Stimulated activated naive CD8-positive, alpha-beta T cell treated with anti-CD3 and anti-CD28 coated beads, Interleukin-15, Interleukin-2, amounts not matched to agents 100 ng/mL and 50 ng/mL, for 24 hours (primary cell): ENCODE measurements around the gene STXBP5.
A peak's percentile ranks its signal among the peaks of the same experiment; 100 is the strongest.

ENCODE experiments used
- H3K27ac Mint-ChIP-seq: one replicate; pipeline ENCODE4 v1.8.0; 2021; ENCODE audit warnings: mild to moderate bottlenecking, mixed read lengths
- H3K27me3 Mint-ChIP-seq: one replicate; pipeline ENCODE4 v1.8.0; 2021; ENCODE audit warnings: mixed read lengths
- H3K36me3 Mint-ChIP-seq: one replicate; pipeline ENCODE4 v1.8.0; 2021; ENCODE audit warnings: low read depth, mixed read lengths
- H3K4me1 Mint-ChIP-seq: one replicate; pipeline ENCODE4 v1.8.0; 2021; ENCODE audit warnings: low read depth, mixed read lengths
- H3K4me3 Mint-ChIP-seq: one replicate; pipeline ENCODE4 v1.8.0; 2021; ENCODE audit warnings: mild to moderate bottlenecking, mixed read lengths
- H3K9me3 Mint-ChIP-seq: one replicate; pipeline ENCODE4 v1.8.0; 2021; ENCODE audit warnings: mixed read lengths

STXBP5 gene

DNA sequence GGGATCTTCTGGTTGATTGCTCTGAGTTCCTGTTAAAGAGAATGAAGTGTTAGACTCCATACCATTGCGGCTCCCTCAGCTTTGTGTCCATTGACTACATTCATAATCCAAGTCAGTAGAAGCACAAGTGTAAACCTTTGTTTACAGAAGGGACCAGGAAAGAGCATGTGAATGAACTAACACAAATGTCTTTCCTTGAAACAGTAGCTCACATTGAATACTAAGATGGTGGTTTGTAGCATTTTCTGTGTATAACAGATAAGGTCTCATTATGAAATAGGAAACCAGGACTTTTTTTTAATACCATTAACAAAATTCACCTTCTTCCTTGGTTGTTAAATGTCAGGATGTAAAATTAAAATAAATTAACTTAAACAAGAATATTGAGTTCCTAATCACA, 8.4 kb downstream of the STXBP5 start:
- Mint-ChIP-seq H3K4me3 (no peak overlapping the region), H3K4me1 (peaks cover 22% of the 10 kb centered on the region), H3K36me3 (peaks cover 35% of the 10 kb centered on the region), H3K9me3 (no peaks in the 10 kb centered on the region), H3K27me3 (no peaks in the 10 kb centered on the region), H3K27ac (no peak overlapping the region)

DNA sequence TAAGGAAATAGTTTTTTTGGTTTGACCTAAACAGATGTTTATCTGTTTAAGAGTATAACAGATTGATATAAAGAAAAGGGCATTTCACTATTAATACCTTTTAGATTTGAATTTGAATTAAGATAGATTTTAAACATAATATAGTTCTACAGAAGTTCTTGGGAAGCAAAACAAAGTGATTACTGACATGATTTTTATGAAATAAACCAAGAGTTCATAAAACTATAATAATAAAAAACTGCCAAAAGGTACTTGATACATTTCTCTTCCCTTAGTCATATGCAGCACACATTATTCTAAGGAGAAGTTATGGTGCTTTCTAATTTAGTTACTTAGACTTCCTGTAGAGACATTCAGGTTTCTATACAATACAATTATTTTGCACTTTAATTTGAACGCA, 9.6 kb downstream of the STXBP5 start:
- H3K4me1 Mint-ChIP-seq, result peaks cover 16% of the 10 kb centered on the region
- no peak overlapping the region for H3K4me3 Mint-ChIP-seq
- no peaks in the 10 kb centered on the region for H3K9me3 Mint-ChIP-seq
- H3K27me3 Mint-ChIP-seq, result no peaks in the 10 kb centered on the region
- peaks cover 39% of the 10 kb centered on the region for H3K36me3 Mint-ChIP-seq
- no peak overlapping the region for H3K27ac Mint-ChIP-seq

DNA sequence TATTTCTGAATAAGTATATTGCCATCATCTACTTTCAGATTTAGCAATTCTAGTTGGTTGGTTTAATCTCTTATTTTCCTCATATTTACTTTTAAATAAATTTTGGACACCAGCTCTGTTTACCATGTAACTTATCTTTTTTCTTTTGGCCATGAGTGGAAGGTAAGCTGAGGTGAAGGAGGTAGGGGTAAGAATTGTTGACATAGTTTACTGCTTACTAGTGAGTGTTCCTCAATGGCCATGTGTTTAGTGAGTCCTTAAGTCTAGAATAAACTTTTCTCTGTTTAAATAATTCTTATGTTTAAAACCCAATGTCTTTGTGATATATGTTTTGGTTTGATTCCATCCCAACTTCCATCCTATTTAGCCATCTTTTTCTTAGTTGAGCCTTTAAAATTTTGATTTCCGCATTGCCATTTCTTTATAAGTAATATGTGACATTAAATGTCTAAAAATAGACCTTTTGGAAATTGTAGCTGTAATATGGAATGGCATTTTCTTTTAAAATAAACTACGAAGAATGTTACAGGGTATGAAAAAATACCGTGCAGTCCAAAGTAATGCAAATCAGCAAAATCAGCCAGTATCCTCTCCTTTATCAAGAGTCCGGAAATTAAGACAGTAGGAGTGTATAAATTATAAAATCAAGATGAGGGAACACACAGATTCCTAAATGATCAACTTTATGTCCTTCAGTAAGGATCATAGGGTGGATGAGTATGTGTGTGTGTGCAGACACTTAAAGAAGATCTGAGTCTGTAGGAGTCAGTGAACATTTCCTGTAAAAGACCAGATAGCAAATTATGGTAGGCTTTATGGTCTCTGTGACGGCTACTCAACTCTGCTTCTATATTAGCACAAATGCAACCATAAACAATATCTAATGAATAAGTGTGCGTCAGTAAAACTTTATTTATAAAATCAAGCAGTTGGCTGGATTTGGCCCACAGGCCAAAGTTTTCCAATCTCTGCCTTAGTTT, 10.3 kb downstream of the STXBP5 start:
- H3K9me3 Mint-ChIP-seq, result no peaks in the 10 kb centered on the region
- H3K27ac Mint-ChIP-seq, result no peak overlapping the region
- peaks cover 44% of the 10 kb centered on the region for H3K36me3 Mint-ChIP-seq
- H3K4me1 Mint-ChIP-seq, result peaks cover 20% of the 10 kb centered on the region
- no peaks in the 10 kb centered on the region for H3K27me3 Mint-ChIP-seq
- no peak overlapping the region for H3K4me3 Mint-ChIP-seq

DNA sequence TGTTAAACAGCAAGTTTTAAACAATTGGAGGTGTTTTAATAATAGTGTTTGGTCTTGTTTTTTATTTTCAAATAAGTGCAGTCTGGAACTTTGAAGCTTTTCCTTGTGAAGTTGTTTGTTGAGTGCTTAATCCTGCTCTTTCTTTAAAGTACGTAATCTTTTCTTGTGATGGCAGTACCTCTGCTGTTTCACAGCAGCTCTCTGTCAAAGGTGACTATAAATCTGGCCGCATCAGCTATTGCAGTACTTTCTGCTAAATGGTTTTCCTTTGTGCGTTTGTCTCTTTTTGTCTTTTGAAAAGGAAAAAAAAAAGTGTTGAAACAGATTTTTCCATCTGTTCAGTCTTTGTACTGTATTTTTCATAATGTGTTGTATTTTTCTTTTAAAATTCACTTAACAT, 12.7 kb downstream of the STXBP5 start:
- Mint-ChIP-seq H3K27ac (no peak overlapping the region), H3K4me1 (peaks cover 31% of the 10 kb centered on the region), H3K27me3 (no peaks in the 10 kb centered on the region), H3K4me3 (no peak overlapping the region), H3K36me3 (peaks cover 55% of the 10 kb centered on the region), H3K9me3 (no peaks in the 10 kb centered on the region)

DNA sequence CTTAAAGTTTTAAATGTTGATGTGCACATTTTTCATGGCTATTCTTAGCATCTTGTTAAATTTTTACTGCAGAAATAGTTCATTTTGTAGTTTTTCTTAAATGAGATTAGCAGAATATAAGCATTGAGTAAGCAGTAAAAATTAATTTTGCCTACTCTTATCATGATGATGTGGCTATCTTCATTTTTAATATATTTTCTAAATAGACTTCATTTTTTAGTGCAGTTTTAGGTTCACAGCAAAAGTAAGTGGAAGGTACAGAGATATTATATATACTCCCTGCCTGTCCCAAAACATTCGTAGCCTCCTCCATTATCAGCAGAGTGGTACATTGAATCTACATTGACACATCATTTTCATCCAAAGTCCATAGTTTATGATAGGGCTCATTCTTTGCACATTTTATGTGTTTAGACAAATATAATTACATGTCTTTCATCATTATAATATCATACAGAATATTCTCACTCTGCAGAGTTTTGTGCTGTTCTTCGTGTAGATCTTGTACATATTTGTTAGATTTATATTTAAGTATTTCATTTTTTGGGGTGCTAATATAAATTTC, 13.7 kb downstream of the STXBP5 start:
- H3K27me3 Mint-ChIP-seq, result no peaks in the 10 kb centered on the region
- H3K4me3 Mint-ChIP-seq, result no peak overlapping the region
- no peak overlapping the region for H3K27ac Mint-ChIP-seq
- H3K4me1 Mint-ChIP-seq, result peaks cover 38% of the 10 kb centered on the region
- peaks cover 56% of the 10 kb centered on the region for H3K36me3 Mint-ChIP-seq
- no peaks in the 10 kb centered on the region for H3K9me3 Mint-ChIP-seq

DNA sequence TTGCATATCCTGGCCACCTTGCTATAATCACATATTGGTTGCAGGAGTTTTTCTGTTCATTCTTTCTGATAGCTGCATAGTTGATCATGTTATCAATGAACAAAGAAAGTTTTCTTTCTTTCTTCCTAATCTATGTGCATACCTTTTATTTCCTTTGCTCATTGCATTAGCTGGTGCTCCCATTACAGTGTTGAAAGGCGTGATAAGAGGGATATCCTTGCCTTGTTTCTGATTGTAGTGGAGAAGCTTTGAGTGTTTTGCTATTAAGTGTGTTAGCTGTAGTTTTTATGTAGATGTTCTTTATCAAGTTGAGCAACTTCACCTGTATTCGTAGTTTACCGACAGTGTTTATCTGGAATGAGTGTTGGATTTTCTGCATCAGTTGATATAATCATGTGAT, 14.6 kb downstream of the STXBP5 start:
- H3K27ac Mint-ChIP-seq, result no peak overlapping the region
- no peaks in the 10 kb centered on the region for H3K9me3 Mint-ChIP-seq
- no peaks in the 10 kb centered on the region for H3K27me3 Mint-ChIP-seq
- peaks cover 58% of the 10 kb centered on the region for H3K36me3 Mint-ChIP-seq
- peaks cover 37% of the 10 kb centered on the region for H3K4me1 Mint-ChIP-seq
- no peak overlapping the region for H3K4me3 Mint-ChIP-seq

DNA sequence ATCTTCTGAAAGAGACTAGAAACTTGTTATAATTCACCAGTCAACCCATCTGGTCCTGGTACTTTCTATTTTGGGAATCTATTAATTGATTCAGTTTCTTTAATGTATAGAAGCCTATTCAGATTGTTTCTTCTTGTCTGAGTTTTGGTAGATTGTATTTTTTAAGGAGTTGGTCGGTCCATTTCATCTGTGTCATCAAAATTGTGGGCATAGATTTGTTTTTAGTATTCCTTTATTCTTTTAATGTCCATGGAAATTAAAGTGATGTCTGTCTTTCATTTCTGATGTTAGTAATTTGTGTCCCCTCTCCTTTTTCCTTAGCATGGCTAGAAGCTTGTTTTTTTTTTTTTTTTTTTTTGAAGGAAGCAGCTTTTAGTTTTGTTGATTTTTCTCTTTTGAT, 15.2 kb downstream of the STXBP5 start:
- Mint-ChIP-seq H3K4me3 (no peak overlapping the region), H3K27ac (no peak overlapping the region), H3K36me3 (peaks cover 55% of the 10 kb centered on the region), H3K4me1 (peaks cover 37% of the 10 kb centered on the region), H3K9me3 (no peaks in the 10 kb centered on the region), H3K27me3 (no peaks in the 10 kb centered on the region)

DNA sequence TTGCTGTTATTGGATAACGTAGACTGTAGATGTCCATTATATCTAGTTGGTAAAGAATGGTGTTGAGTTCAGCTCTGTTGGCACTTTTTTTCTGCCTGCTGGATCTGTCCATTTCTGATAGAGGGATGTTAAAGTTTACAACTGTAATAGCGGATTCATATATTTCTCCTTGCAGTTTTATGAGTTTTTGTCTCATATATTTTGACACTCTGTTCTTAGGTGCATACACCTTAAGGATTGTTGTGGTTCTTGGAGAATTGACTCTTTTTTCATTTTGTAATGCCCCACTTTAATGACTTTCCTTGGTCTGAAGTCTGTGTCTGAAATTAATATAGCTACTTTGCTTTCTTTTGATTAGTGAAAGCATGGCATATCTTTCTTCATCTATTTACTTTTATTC, 16.1 kb downstream of the STXBP5 start:
- no peak overlapping the region for H3K27ac Mint-ChIP-seq
- peaks cover 37% of the 10 kb centered on the region for H3K4me1 Mint-ChIP-seq
- H3K4me3 Mint-ChIP-seq, result no peak overlapping the region
- no peaks in the 10 kb centered on the region for H3K27me3 Mint-ChIP-seq
- H3K9me3 Mint-ChIP-seq, result no peaks in the 10 kb centered on the region
- H3K36me3 Mint-ChIP-seq, result peaks cover 53% of the 10 kb centered on the region

DNA sequence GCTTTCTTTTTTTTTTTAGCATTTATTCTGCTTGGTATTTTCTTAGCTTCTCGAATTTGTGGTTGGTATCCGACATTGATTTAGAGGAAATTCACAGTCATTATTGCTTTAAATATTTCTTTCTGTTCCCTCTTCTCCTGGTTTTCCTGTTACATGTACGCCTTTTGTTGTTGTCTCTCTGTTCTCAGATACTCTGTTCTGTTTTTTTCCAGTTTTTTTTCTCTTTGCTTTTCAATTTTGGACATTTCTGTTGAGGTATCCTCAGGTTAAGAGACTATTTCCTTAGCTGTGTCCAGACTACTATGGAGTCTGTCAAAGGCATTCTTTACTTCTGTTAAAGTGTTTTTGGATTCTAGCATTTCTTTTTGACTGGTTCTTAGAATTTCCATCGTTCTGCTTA, 17.5 kb downstream of the STXBP5 start:
- peaks cover 37% of the 10 kb centered on the region for H3K4me1 Mint-ChIP-seq

DNA sequence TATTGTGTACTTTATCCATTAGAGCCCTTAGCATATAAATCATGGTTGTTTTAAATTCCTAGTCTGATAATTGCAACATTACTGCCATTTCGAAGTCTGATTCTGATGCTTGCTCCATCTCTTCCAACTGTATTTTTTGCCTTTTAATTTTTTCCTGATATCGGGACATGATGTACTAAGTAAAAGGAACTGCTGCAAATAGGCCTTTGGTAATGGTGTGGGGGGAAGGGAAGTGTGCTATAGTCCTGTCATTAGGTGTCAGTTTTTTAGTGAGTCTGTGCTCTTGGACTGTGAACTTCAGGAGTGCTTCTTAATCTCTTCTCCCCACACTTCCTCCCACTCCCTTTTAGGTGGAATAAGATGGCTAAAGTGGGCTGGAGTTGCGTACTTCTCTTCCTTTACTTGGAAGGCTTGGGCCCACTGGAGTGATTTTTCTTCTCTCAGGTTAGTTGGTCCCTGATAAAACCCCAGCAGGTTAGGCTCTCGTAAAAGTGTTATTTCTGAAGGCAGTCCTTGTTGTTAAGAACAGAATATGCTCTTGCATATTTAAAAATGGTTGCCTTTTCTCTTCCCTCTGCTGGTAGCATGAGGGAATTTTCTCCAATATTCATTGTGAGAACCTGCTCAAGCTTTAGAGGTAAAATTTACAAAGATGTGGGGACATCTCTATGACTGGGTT, 18.1 kb downstream of the STXBP5 start:
- Mint-ChIP-seq H3K36me3 (peaks cover 59% of the 10 kb centered on the region), H3K4me1 (peaks cover 43% of the 10 kb centered on the region), H3K9me3 (no peaks in the 10 kb centered on the region), H3K27me3 (no peaks in the 10 kb centered on the region), H3K4me3 (no peak overlapping the region), H3K27ac (peak overlapping the region; percentile 15)

More for the DNA sequence above, 17.5 kb downstream of the STXBP5 start:
- H3K27ac Mint-ChIP-seq, result no peak overlapping the region
- H3K36me3 Mint-ChIP-seq, result peaks cover 59% of the 10 kb centered on the region
- no peaks in the 10 kb centered on the region for H3K9me3 Mint-ChIP-seq
- no peak overlapping the region for H3K4me3 Mint-ChIP-seq
- no peaks in the 10 kb centered on the region for H3K27me3 Mint-ChIP-seq

DNA sequence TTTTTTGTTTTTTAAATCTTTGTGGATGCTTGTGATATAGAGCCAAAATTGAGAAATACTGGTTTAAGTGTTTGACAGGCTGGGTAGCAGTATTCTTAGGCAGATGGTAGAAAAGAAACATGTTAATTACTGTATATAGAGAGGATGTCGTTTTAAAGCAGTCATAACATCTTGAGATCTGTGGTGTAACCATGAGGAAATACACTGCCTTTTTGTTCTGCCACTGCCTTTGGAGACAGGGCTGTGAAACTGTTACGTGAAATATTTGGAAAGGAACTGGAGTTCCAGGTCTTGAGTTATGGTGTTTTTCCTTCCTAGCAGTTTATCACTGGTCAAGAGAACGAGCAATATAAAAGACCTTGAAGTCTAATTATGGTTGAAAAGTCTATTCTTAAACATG, 19.5 kb downstream of the STXBP5 start:
- peaks cover 55% of the 10 kb centered on the region for H3K4me1 Mint-ChIP-seq

DNA sequence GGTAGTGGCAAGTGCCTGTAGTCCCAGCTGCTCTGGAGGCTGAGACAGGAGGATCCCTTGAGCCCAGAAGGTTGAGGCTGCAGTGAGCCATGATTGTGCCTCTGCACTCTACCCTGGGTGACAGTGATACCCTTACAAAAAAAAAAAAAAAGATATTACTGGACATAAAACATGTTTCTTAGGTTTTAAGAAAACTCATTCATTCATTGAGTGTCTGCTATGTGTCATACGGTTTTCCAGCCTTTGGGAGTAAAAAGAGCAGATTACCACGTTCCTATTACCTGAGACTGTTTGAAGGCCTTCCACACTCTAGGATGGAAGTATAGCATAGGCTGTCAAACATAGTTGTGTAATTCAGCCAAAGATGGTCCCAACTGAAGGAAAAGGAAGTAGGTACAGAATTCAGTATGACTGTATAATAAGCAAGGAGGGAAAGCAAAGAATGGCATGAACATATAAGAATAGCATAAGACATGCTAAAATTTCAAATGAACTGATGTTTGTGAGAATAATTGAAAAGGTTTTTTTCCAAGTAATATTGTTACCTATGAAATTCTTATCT, 22.0 kb downstream of the STXBP5 start:
- Mint-ChIP-seq H3K27ac (no peak overlapping the region), H3K4me1 (peaks cover 40% of the 10 kb centered on the region), H3K4me3 (no peak overlapping the region), H3K27me3 (no peaks in the 10 kb centered on the region), H3K36me3 (peaks cover 44% of the 10 kb centered on the region), H3K9me3 (no peaks in the 10 kb centered on the region)

More for the DNA sequence above, 19.5 kb downstream of the STXBP5 start:
- no peaks in the 10 kb centered on the region for H3K27me3 Mint-ChIP-seq
- no peak overlapping the region for H3K27ac Mint-ChIP-seq
- no peaks in the 10 kb centered on the region for H3K9me3 Mint-ChIP-seq
- H3K36me3 Mint-ChIP-seq, result peaks cover 59% of the 10 kb centered on the region
- no peak overlapping the region for H3K4me3 Mint-ChIP-seq

DNA sequence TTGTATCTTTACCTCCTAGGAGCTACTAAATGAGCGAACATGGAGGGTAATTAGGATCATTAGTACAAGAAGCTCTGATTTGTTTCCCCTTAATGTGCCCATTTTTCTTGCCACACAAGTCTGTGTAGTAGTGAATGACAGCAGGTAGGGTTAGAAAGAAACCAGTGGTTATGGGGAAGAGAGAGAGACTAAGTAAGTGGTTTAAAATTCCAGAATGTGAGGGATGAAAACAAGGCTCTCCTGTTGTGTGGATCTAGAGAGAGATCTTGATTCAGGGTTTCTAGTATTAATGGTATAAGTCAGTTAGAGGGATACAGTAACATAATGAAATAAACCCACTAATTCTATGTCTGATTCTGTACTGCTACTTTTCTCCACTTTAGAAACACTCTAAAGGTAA, 22.7 kb downstream of the STXBP5 start:
- Mint-ChIP-seq H3K9me3 (no peaks in the 10 kb centered on the region), H3K36me3 (peaks cover 38% of the 10 kb centered on the region), H3K4me3 (no peak overlapping the region), H3K27ac (no peak overlapping the region), H3K4me1 (peaks cover 34% of the 10 kb centered on the region), H3K27me3 (no peaks in the 10 kb centered on the region)

DNA sequence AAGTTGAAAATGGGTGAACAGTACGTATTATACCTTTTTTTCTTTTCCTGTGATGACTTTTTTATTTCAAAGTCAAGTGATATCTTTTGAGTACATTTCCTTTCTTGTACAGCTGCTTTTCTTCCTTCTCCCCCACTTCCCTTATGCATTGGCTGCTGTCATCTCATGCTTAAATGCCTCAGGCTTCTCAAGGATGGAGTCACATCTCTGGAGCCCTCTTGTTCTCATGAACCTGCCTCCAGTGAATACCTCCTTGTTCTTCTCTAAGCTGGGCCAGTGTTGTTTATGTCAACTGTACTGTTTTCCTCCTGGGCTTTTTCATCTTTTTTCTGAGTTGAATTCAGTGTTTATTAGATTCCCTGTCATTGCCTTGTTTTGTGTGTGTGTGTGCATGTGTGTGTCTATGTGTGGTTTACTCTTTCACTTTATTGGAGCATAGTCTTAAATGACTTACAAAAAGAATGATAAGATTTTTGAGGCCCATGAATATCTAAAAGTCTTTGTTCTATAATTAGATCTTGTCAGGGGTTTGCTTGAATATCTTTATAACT, 23.6 kb downstream of the STXBP5 start:
- Mint-ChIP-seq H3K9me3 (no peaks in the 10 kb centered on the region), H3K27ac (no peak overlapping the region), H3K4me1 (peaks cover 26% of the 10 kb centered on the region), H3K4me3 (no peak overlapping the region), H3K27me3 (no peaks in the 10 kb centered on the region), H3K36me3 (peaks cover 34% of the 10 kb centered on the region)

DNA sequence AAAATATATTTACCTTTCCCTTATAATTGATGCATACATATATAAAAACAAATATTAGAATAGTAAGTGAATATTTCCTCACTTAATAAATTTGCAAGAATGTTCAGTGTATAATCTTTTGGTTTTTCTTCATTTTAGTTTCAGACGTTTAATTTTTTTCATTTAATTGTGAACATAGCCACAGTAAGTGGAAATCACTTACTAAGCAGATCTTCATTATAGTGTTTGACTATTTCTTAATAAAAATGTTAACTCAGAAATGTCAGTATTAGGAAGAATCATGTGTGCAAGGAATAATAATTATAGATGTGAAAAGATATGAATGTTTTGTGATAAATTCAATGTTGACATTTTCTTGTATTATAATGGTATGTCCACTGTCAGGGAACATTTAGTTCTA, 27.4 kb downstream of the STXBP5 start:
- peaks cover 22% of the 10 kb centered on the region for H3K4me1 Mint-ChIP-seq

More for the DNA sequence above, 27.4 kb downstream of the STXBP5 start:
- Mint-ChIP-seq H3K9me3 (no peaks in the 10 kb centered on the region), H3K4me3 (no peak overlapping the region), H3K36me3 (peaks cover 28% of the 10 kb centered on the region), H3K27me3 (no peaks in the 10 kb centered on the region), H3K27ac (no peak overlapping the region)
